Measurements from ENCODE around the gene DCDC2C. TPM values are rescaled to one million over a fixed set of nuclear protein-coding genes. Genes with fewer than 3 reads are reported as not detected.

The DCDC2C gene
- total and polyA plus RNA-seq, 9 of the 15 experiments (the other 6 are each of a cell fraction or from before 2014, with no cell fraction given) = not detected

DNA sequence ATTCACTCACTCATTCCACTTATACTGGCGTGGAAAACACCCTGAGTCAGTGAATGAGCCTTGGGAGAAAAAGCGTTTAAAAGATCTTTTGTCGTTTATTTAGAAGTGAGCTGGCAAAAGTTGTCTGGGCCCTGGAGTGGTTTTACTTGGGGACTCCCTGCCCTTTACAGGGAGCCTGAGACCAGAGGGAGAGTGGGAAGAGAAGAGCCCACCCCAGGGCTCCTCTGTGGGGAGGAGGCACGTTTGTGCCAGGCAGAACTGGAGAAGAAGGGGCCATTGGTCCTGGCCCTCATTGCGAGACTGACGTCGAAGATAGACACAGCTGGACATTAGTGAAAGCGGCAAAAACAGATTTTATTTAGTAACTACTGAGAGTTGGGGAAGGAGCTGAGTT is 25.7 kb downstream of the DCDC2C start:
- BruUV-seq (replicated peaks) = no TSS peak
- peaks cover 0 to 24% of the 10 kb centered on the region in 2 experiments; a peak in 3 of 5 replicates for H3K27me3 ChIP-seq (ENCODE audit: control insufficient read depth in 2 of 2, insufficient read depth in 2 of 2, low read length in 2 of 2)
- FAIRE-seq = no peak

More for the DNA sequence above, 25.7 kb downstream of the DCDC2C start:
- no peaks in the 10 kb centered on the region for H3K36me3 ChIP-seq (ENCODE audit: control insufficient read depth, insufficient read depth, low read length)
- no peaks in the 10 kb centered on the region for H4K20me1 ChIP-seq (replicated peaks; ENCODE audit: control insufficient read depth, insufficient read depth, low read length)
- TF ChIP-seq SMARCA4 (IDR thresholded peaks at IDR 0.05) (no peak), CBFA2T2 (conservative IDR thresholded peaks at IDR 0.05) (no peak), TRIM24 (IDR thresholded peaks at IDR 0.05) (no peak), SRF (CRISPR knock-in tag; IDR thresholded peaks at IDR 0.05) (no peak), ZNF436 (CRISPR knock-in tag; IDR thresholded peaks at IDR 0.05) (no peak)
- TF ChIP-seq, protein P1, sequence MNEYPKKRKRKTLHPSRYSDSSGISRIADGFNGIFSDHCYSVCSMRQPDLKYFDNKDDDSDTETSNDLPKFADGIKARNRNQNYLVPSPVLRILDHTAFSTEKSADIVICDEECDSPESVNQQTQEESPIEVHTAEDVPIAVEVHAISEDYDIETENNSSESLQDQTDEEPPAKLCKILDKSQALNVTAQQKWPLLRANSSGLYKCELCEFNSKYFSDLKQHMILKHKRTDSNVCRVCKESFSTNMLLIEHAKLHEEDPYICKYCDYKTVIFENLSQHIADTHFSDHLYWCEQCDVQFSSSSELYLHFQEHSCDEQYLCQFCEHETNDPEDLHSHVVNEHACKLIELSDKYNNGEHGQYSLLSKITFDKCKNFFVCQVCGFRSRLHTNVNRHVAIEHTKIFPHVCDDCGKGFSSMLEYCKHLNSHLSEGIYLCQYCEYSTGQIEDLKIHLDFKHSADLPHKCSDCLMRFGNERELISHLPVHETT (CRISPR knock-in tag; conservative IDR thresholded peaks at IDR 0.05 in 1 of 2, IDR thresholded peaks at IDR 0.05 in 1 of 2) = no peak
- TF ChIP-seq, protein P2, sequence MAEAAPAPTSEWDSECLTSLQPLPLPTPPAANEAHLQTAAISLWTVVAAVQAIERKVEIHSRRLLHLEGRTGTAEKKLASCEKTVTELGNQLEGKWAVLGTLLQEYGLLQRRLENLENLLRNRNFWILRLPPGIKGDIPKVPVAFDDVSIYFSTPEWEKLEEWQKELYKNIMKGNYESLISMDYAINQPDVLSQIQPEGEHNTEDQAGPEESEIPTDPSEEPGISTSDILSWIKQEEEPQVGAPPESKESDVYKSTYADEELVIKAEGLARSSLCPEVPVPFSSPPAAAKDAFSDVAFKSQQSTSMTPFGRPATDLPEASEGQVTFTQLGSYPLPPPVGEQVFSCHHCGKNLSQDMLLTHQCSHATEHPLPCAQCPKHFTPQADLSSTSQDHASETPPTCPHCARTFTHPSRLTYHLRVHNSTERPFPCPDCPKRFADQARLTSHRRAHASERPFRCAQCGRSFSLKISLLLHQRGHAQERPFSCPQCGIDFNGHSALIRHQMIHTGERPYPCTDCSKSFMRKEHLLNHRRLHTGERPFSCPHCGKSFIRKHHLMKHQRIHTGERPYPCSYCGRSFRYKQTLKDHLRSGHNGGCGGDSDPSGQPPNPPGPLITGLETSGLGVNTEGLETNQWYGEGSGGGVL (CRISPR knock-in tag; IDR thresholded peaks at IDR 0.05) = no peak
- TF ChIP-seq, protein P3, sequence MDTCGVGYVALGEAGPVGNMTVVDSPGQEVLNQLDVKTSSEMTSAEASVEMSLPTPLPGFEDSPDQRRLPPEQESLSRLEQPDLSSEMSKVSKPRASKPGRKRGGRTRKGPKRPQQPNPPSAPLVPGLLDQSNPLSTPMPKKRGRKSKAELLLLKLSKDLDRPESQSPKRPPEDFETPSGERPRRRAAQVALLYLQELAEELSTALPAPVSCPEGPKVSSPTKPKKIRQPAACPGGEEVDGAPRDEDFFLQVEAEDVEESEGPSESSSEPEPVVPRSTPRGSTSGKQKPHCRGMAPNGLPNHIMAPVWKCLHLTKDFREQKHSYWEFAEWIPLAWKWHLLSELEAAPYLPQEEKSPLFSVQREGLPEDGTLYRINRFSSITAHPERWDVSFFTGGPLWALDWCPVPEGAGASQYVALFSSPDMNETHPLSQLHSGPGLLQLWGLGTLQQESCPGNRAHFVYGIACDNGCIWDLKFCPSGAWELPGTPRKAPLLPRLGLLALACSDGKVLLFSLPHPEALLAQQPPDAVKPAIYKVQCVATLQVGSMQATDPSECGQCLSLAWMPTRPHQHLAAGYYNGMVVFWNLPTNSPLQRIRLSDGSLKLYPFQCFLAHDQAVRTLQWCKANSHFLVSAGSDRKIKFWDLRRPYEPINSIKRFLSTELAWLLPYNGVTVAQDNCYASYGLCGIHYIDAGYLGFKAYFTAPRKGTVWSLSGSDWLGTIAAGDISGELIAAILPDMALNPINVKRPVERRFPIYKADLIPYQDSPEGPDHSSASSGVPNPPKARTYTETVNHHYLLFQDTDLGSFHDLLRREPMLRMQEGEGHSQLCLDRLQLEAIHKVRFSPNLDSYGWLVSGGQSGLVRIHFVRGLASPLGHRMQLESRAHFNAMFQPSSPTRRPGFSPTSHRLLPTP (IDR thresholded peaks at IDR 0.05; ENCODE audit: borderline replicate concordance, extremely low read depth, insufficient read length) = no peak
- TF ChIP-seq, protein P4, sequence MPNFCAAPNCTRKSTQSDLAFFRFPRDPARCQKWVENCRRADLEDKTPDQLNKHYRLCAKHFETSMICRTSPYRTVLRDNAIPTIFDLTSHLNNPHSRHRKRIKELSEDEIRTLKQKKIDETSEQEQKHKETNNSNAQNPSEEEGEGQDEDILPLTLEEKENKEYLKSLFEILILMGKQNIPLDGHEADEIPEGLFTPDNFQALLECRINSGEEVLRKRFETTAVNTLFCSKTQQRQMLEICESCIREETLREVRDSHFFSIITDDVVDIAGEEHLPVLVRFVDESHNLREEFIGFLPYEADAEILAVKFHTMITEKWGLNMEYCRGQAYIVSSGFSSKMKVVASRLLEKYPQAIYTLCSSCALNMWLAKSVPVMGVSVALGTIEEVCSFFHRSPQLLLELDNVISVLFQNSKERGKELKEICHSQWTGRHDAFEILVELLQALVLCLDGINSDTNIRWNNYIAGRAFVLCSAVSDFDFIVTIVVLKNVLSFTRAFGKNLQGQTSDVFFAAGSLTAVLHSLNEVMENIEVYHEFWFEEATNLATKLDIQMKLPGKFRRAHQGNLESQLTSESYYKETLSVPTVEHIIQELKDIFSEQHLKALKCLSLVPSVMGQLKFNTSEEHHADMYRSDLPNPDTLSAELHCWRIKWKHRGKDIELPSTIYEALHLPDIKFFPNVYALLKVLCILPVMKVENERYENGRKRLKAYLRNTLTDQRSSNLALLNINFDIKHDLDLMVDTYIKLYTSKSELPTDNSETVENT (CRISPR knock-in tag; IDR thresholded peaks at IDR 0.05) = no peak
- H3K9me3 ChIP-seq (replicated peaks; ENCODE audit: control insufficient read depth, insufficient read depth, low read depth, low read length) = no peaks in the 10 kb centered on the region
- DNase-seq (ENCODE audit: extremely low read depth in 1 of 4, low spot score in 3 of 4) (no peak), ATAC-seq (no peak)
- H3K9me1 ChIP-seq (ENCODE audit: control insufficient read depth, insufficient read depth, low read length) = no peaks in the 10 kb centered on the region
- no peak overlapping the region for H3K4me2 ChIP-seq (ENCODE audit: insufficient read depth, low read length)
- WGBS (ENCODE audit: insufficient coverage, low coverage, missing lambda C conversion rate) = 0% methylated on average over 8 of the region's 8 CpGs
- no peak overlapping the region for H3K27ac ChIP-seq (ENCODE audit: extremely low read depth, low read depth, low read length)
- in situ Hi-C loops (cut with MboI) (no loop called here), intact Hi-C loops (cut with micrococcal nuclease) (loop anchor here (2.0 kb wide), 1 partner anchor 98 kb away; no protein-coding TSS in a partner anchor)
- no peak overlapping the region for H3K9ac ChIP-seq (ENCODE audit: insufficient read depth in 1 of 2, low read depth in 2 of 2, low read length in 2 of 2)
- ChIA-PET CTCF (ENCODE audit: low intra/inter-chr PET ratio) (interaction anchor here (0.7 kb wide), 1 partner anchor 759 kb away, joined by 3 read pairs; no protein-coding TSS in a partner anchor), POLR2A (no interaction called here)
- H3K4me3 ChIP-seq = no peak overlapping the region
- no peaks in the 10 kb centered on the region for H3K79me2 ChIP-seq (ENCODE audit: control insufficient read depth, insufficient read depth, low read length)
- no peaks in the 10 kb centered on the region for H3K4me1 ChIP-seq (replicated peaks in 1 of 2; ENCODE audit: control insufficient read depth in 2 of 2, insufficient read depth in 2 of 2, low read length in 2 of 2)
- no peak overlapping the region for H2AFZ ChIP-seq (ENCODE audit: low read depth, low read length)
